Neural cell (in vitro differentiated cells): ENCODE measurements around the gene ZDHHC1.
"Not testable (repeated sequence)": the region's sequence is repeated elsewhere in the genome, so short reads cannot be mapped to it uniquely, and the experiment has no call there.

ENCODE experiments used
- CTCF ChIP-seq: fragments of 450-650 bp; IDR thresholded peaks from 2 replicates; pipeline ENCODE4 v1.5.1; 2014; ENCODE audit warnings: antibody characterized with exemption, mild to moderate bottlenecking, moderate library complexity; ENCODE audit not compliant: poor library complexity, severe bottlenecking
- POLR2AphosphoS5 ChIP-seq: IDR thresholded peaks from 2 replicates; pipeline ENCODE4 v1.6.1; 2012
- RAD21 ChIP-seq: fragments of 450-650 bp; conservative IDR thresholded peaks from 2 replicates; pipeline ENCODE4 v1.6.1; 2014; ENCODE audit warnings: antibody characterized with exemption, mild to moderate bottlenecking, moderate library complexity
- REST ChIP-seq: IDR thresholded peaks from 2 replicates; pipeline ENCODE4 v1.6.1; 2012; ENCODE audit warnings: borderline replicate concordance

- TF ChIP-seq RAD21, CTCF, REST, POLR2AphosphoS5: not testable (repeated sequence)
These were observed 40.3 kb downstream of the ZDHHC1 start for GRCh38 chr16:67376012-67376411.
